HG03139 (cell line): ENCODE data around the gene FOSB.

Source experiments
- ATAC-seq: cut with Tn5 transposase; IDR thresholded peaks from one replicate; pipeline ENCODE4 v1.9.1; 2021; ENCODE audit not compliant: unreplicated experiment

FOSB gene

DNA sequence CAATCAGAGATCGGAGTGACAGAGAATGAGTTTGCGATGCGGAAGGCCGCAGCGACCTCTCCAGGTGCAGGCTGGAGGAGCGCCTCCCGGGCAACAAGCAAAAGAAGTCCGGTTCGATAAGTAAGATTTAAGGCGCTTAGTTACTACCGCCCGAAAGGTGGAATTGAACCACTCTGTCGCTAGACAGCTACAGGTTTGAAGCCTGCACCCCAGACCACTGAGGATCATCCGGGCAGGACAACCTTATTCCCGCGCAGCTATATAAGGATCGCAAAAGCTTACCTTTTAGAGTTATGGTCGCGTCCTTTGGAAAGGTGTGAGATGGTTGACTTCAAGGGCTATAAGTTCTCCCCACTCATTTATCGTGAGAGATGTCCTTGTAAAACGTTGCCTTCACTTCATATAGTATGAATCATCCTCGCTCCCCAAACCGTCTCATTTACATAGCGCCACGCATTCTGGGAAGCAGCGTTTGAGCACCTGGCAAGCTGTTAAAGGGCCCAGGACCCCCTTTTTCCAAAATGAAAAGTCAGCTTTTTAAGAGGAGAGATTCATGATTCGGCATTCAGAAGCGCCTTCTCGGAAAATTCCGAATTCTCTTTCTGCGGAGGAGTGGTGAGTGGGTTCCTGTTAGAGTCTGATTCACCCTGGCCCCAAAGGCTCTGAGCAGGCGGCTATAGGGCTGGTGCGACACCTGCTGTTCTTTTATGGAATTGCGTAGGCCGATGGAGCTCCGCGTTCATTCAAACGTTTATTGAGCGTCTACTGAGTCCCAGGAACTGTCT, 10.8 kb downstream of the FOSB start:
- peak; percentile 55 for ATAC-seq

DNA sequence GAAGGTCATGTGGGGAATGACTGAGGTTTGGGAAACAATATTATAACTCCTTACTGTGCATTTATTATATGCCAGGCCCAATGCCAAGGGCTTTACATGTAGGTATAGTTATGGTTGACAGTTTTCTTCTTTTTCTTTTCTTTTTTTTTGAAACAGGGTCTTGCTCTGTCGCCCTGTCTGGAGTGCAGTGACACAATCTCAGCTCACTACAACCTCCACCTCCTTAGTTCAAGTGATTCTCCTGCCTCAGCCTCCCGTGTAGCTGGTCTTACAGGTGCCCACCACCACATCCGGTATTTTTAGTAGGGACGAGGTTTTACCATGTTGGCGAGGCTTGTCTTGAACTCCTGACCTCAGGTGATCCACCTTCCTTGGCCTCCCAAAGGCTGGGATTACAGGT, 15.2 kb downstream of the FOSB start:
- ATAC-seq, result no peak

DNA sequence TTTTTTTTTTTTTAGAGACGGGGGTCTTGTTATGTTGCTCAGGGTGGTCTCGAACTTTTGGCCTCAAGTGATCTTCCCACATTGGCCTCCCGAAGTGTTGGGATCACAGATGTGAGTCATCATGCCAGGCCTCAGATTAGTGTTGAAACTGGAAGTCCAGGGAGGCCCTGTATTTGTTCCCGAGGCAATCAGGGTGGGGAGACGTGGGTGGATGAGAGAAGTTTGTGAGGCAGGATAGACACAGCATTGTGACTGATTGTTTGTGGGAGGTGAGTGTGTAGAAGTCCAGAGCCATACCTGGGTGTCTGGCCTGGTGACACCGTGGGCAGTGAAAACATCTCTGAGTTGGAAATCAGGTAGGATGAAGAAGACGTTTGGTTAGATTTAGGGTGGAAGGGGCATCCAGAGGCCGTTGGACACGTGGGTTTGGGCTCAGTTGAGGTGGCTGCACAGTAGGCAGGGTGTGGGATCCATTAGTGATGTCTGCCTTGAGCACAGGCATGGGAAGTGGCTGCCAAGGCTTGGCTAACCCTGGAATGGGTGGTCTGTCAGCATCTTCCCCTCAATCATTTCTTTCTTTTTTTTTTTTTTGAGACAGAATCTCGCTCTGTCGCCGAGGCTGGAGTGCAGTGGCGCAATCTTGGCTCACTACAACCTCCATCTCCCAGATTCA, 16.6 kb downstream of the FOSB start:
- no peak for ATAC-seq

DNA sequence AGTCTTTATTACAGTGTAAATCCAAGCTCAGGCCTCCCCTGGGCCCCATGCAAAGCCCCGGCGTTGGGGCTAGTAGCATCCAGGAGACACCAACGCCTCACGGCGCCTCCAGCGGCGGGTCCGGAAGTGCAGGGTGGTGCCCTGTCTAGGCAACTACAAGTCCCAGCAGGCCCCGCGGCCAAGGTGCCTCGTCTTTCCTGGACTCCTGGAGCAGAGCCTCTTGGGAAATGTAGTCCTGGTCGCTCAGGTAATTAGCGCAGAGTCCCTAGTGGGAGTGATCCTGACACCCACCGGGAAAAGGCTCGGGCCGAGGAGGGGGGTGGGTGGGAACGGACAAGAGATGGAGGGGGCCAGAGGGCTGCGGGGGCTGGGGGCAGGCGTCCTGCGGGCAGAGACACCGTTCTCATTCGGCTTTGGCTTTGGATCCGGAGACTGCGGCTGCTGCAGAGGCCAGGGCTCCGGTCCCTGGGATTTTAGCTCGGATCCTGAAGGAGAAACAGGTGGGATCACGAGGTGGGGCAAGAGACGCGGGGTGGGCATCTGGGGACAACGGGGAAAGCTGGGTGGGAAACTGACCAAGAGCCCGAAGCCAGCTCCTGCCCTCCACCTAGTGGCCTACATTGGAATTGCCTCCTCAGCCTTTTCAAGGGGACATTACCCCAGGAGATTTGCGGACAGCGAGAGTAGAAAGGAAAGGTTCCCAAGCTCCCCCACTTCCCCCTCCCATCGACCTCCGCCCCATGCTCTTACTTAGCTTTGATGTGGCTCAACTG, 17.7 kb downstream of the FOSB start:
- ATAC-seq, result peak; percentile 94

DNA sequence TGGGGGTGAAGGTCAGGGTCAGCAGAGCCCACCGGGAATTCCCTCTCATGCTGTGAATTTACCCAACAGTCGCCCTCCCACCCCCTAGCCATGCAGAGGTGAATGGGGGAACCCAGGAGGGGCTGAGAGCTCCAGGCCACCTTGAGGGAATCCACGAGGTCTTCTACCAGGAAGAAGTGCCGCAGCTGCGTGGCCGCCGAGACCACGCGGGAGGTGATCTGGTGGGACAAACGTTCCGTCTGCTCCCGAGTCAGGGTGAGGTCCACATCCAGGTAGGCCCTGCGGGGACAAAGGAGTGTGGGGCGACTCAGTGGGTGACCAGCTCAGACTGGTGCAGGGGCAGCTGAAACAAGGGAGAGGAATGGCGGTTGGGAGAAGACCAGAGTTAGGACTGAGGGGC, 20.9 kb downstream of the FOSB start:
- ATAC-seq, result no peak

DNA sequence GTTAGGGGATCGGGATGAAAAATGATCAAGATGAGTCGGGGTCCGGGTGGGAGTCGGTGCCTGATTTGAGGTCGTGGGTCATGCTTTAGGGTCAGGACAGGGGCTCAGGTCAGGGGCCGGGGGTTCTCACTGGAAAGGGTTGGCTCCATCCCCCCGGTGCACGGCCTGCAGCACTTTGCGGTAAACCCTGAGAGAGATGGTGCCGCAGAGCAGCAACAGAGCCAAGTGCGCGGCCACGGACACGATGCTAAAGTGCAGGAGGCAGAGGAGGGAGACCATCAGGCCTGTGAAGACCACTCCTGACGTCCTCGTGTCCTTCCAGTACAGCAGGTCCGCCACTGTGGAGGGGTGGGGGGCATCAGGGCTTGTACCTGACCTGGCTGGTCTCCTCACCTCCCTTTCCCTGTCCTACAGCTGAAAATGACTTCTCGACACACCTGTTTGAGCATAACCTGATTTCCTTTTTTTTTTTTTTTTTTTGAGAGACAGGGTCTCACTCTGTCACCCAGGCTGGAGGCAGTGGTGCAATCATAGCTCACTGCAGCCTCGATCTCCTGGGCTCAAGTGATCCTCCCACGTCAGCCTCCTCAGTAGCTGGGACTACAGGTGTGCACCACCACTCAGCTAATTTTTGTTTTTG, 21.5 kb downstream of the FOSB start:
- no peak for ATAC-seq

DNA sequence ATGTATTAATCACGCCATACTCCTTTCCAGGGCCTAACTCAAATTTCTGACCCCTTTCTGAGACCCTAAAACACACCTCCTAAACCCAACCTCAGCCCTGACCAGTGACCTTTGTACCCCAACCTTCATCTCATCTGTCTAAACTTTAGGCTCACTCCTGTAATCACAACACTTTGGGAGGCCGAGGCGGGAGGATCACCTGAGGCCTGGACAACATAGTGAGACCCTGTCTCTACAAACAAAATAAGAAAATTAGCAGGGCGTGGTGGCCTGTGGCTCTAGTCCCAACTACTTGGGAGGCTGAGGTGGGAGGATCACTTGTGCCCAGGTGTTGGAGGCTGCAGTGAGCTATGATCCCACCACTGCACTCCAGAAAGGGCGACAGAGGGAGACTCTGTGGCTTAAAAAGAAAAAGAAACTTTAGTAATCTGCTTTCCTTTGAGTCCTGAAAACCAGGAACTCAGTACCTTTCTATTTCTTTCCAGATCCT, 24.4 kb downstream of the FOSB start:
- no peak for ATAC-seq

DNA sequence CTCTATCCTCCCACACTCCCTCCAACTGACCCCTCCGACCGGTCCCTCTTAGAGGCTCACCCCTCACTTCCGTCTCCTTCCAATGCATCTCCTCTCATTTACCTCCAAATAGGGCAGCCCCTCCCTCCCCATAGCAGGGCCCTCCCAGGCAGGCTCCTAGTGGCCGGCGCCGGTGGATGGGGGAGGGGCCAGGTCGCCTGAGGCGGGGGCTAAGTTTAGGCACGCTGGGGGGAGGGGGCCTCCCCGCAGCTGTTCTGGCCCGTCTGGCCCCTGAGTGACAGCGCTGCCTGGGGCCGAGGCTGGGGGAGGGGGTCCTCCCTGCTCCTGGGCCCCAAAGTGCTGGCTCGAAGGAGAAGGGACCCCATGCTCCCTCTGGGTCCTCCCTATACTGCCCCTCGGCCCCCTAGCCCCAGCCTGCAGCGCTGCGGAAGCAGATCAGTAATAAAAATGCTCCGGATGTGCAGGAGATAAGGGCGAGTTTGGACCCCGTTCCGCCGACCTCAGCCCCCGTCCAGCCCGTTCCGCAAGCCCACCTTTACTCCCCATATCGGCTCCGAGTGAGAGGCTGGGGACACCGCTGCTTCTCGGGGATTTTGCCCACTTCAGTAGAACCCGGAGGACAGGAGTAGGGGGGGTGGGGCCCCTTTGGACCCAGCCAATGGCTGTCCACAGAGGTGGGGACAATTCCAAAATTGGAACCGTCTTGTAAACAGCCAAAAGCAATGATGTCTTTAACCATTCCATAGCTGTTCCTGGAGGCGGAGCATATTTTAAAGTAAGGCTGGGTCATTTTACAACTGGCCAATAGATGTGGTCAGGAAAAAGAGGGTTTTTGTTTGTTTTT, 25.1 kb downstream of the FOSB start:
- ATAC-seq, result no peak

DNA sequence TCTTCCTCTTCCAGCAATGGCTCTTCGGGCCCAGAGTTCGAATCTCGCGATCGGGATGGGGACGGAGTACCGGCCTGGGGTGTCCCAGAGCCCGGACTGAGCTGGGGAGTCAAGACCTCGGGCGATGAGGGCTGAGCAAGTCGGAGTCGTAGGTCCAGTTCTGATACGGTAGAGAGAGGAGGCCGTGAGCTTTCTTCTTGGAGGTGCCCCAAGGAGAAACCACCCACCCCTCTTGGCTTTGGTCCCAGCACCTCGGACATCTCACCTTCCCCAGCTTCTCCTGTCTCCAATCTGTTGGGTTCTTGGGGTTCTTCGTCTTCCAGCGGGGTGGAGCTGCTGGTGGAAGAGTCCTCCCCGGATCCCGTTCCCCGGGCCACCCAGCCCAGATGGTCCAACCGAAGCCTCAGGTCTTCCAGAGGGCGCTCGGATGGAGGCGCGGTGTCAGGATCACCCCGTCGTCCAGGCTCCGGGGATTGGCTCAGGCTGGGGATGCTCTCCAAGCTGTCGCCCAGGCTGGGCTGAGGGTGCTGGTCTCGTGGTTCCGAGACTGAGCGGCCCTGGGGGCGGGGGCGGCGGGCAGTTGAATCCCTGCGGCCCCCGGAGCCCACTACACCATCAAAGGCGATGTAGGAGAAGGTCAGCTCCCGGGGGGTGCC, 26.6 kb downstream of the FOSB start:
- ATAC-seq, result no peak

DNA sequence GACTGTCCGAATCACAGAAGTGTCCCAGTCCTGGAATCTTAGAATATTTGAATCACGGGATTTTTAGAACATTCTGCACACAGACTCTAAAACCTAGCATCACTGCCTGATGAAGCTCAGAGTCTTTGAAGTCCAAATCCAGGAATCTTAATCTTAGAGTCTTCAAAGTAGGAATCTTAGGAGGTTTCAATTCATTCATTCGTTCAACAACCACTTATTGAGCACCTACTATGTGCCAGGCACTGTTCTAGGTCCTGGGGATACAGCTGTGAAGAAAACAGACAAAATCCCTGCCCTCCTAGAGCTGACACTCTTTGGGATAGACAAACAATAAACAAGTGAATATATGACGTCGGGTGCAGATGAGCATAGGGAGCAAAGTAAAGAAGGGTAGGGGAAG, 27.4 kb downstream of the FOSB start:
- no peak for ATAC-seq

DNA sequence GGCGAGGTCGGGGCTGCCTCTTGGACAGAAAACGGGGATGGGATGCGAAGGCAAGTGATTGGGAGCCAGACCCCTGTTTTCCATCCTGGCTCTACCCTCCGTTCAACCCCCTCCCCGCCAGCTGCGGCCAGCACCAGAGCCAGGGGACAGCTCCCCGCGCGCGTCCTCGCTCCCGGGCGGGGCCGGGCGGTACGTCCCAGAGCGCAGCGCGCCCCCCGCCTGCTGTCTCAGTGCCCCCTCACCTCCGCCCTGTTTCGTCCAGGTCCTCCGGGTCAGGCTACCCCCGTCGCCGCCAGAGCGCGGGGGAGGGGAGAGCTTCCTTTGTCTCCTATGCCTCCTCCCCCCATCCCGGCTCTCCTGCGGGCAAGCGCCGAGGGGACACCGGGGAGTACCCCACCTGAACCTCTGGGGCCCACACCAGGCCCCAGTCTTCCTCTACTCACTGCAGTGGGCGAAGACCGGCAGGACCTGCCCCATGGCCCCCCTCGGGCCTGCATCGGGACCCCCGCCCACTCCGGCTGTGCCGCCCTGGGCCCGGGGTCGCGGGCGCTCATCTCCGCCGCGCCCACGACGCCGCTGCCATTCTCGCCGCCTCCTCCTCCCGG, 28.7 kb downstream of the FOSB start:
- ATAC-seq, result peak; percentile 17

DNA sequence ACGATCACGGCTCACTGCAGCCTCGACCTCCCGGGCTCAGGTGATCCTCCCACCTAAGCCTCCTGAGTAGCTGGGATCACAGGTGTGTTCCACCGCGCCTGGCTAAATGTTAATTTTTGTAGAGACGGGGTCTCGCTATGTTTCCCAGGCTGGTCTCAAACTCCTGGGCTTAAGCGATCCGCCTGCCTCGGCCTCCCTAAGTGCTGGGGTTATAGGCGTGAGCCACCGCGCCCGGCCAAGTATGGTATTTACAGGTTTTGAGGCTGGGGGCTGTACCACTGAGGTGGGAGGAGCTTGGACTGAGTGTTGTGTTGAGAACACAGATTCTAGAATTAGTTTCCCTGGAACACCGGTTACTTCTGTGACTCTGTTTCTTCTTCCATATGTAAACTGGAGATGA, 30.0 kb downstream of the FOSB start:
- ATAC-seq, result no peak

DNA sequence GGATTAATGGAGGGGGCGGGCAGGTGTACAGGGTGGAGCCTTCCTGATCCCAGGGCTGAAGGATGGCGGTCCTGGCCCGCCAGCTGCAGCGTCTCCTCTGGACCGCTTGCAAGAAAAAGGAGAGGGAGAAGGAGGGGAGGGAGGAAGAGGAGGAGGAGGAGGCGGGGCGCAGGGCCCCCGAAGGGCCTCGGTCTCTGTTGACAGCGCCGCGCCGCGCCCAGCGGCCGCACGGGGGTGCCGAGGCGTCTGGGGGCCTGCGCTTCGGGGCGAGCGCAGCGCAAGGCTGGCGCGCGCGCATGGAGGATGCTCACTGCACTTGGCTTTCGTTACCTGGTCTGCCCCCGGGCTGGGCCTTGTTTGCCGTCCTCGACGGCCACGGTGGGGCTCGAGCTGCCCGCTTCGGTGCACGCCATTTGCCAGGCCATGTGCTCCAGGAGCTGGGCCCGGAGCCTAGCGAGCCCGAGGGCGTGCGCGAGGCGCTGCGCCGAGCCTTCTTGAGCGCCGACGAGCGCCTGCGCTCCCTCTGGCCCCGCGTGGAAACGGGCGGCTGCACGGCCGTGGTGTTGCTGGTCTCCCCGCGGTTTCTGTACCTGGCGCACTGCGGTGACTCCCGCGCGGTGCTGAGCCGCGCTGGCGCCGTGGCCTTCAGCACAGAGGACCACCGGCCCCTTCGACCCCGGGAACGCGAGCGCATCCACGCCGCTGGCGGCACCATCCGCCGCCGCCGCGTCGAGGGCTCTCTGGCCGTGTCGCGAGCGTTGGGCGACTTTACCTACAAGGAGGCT, 30.8 kb downstream of the FOSB start, which contains the start of gene PPM1N:
Gene PPM1N, plus strand, starts transcription at position 33 of the 785 bp plus-strand sequence. Its CDS starts 30 bp downstream, at position 63.
- ATAC-seq, result no peak

DNA sequence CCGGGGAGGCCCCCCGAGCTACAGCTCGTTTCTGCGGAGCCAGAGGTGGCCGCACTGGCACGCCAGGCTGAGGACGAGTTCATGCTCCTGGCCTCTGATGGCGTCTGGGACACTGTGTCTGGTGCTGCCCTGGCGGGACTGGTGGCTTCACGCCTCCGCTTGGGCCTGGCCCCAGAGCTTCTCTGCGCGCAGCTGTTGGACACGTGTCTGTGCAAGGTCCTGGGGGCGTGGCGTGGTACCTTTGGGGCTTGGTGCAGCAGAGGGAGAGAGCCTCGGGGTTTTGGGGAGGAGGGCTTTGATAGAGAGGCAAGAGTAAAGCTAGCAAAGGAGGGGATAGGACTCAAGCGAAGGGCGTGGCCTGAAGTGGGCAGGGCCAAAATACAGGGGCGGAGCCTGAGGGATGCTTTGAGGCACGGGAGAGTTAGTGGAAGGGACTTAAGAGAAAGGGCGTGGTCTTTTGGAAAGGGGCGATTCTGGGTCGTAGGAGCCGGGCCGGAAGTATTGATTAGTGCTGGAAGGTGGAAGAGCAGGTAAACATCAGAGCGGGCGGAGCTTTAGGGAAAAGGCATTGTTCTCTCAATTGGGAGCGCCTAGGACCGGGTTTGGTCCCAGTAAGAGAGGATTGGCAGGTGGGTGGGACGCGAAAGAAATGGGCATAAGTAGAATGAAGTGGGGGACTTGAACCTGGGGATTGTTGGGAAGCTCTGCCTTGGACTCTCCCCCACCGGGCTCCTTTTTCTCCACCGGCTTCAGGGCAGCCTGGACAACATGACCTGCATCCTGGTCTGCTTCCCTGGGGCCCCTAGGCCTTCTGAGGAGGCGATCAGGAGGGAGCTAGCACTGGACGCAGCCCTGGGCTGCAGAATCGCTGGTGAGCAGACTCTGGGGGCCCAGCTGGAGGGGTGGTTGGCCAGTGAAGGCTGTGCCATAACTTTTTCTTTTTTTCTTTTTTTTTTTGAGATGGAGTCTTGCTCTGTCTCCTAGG, 31.7 kb downstream of the FOSB start:
- no peak for ATAC-seq

DNA sequence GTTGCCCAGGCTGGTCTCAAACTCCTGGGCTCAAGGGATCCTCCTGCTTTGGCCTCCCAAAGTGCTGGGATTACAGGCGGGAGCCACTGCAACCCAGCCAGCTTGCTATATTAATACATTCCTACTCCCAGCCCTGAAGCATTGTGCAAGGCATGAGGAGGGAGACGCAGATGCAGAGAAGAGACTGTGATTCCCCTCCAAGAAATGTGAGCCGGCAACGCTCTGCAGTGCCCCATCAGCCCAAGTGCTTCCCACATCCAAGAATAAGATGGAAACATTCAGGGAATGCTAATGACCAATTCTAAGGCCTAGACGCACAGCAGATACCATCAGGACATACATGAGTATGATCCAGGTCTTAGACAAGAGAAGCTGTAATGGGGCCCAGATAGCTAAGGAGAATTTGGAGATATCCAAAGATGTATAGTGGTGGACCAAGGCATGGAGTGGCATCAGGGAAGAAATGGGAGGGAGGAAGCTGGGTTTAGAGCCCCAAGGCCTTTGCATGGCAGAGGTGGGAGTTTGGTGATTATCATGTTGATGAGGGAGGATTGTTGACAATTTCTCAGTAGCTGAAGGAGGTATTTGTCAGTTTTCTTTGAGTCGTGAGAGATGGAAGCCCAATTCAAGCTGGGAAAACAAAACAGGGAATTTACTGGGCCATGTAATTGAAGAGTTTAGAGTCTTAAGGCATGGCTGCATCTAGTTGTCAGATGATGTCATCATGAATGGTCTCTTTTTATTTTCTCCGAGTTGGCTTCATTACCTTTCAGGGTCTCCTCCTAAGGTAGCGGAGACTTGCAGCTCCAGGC, 33.3 kb downstream of the FOSB start:
- no peak for ATAC-seq

DNA sequence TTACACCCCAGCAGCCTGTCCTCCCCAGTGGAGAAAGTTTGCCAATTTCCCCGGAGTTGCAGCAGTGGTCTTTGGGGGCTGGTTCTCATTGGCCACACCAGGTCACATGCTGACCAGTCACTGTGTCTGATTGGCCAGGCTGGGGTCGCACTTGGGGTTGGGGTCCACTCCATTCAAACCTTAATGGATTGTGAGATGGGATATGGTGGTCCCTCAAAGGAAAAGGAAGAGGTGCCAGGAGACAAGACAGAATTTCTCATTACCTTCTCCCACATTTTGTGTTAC, 33.9 kb downstream of the FOSB start:
- no peak for ATAC-seq

DNA sequence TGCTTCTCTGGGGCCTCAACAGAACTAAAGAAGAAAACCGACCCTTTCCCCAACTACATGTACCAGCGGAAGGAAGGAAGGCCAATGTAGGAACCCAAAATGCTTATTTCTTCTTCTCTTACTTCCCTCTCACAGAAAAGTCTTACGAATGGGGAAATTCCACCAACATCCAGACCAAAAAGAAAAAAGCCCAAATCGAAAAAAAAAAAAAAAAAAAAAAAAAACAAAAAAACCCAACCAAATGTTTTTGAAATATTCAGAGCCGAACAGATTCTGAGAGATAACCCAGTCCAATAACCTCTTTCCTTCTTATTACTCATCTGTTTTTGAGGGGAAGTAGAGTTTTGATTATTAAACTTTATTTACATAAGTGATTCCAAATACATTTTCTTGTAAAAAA, 34.3 kb downstream of the FOSB start:
- ATAC-seq, result no peak
